ENCODE data around the gene BRCA1.
"Not testable (repeated sequence)": the region's sequence is repeated elsewhere in the genome, so short reads cannot be mapped to it uniquely, and the experiment has no call there.

BRCA1 gene

DNA sequence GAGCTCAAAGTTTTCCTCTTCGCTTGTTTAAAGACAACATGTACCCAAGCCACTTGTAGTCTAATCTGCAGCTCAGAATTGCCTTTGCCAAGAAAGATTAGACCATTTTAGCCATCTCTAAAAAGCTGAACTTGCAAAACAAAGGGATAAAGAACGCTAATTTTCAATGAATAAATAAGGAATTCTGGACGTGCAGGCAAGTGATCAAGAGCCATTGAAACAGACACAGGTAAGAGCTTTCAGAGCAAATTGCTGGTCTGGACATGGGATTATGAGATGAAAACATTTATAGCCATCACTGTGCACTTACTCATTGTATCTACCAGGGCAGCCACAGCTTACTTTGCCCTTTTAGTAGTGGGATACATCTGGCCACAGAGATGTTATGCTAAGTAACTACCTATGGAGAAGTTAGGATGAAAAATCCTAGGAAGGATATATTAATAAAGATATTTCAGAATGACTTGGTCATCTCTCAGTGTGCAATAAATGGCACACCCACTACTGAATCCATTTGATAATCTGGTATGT, 55.7 kb downstream of the BRCA1 start:
- no peak overlapping the region for H3K4me3 ChIP-seq (ENCODE audit: low read depth, low read length)
- TF ChIP-seq, protein P1, sequence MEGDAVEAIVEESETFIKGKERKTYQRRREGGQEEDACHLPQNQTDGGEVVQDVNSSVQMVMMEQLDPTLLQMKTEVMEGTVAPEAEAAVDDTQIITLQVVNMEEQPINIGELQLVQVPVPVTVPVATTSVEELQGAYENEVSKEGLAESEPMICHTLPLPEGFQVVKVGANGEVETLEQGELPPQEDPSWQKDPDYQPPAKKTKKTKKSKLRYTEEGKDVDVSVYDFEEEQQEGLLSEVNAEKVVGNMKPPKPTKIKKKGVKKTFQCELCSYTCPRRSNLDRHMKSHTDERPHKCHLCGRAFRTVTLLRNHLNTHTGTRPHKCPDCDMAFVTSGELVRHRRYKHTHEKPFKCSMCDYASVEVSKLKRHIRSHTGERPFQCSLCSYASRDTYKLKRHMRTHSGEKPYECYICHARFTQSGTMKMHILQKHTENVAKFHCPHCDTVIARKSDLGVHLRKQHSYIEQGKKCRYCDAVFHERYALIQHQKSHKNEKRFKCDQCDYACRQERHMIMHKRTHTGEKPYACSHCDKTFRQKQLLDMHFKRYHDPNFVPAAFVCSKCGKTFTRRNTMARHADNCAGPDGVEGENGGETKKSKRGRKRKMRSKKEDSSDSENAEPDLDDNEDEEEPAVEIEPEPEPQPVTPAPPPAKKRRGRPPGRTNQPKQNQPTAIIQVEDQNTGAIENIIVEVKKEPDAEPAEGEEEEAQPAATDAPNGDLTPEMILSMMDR (IDR thresholded peaks at IDR 0.05; ENCODE audit: borderline replicate concordance, insufficient read depth, low read depth, low read length) = no peak

DNA sequence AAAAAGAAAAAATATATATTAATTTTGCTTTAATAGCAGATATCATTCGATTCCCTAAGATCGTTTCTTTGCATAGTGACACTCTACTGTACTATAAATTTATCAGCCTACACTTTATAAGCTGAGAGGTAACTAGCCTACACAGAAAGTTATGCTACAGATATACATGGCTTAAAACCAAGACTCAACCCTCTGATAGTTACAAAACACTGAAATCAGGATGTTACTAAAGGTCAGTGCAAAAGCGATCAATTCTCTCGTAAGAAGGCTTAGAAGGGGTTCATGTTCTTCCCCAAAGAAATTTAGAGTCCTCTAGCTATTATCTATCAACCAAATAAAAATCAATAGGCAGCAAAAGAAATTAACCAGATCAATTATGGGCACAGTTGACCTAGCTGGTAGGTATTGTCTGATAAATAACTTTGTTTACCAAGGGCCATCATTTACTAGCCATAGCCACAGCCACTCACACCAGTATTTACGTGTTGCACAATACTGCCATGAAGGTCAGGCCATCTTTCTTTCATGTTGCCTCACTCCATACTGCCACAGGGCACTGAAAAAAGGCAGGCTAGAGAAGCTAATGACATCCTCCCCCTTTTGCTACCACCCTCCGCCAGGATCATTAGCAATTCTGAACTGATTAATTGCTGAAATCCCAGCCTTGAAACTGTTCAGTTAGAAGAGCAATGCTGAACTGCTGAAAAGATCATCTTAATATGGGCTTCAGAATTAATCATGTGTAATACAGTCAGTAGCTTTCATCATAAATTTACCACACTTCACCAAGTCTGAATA, 56.4 kb downstream of the BRCA1 start:
- no peak overlapping the region for H3K4me3 ChIP-seq (ENCODE audit: low read depth, low read length)
- TF ChIP-seq, protein P1 (IDR thresholded peaks at IDR 0.05; ENCODE audit: borderline replicate concordance, insufficient read depth, low read depth, low read length) = no peak

DNA sequence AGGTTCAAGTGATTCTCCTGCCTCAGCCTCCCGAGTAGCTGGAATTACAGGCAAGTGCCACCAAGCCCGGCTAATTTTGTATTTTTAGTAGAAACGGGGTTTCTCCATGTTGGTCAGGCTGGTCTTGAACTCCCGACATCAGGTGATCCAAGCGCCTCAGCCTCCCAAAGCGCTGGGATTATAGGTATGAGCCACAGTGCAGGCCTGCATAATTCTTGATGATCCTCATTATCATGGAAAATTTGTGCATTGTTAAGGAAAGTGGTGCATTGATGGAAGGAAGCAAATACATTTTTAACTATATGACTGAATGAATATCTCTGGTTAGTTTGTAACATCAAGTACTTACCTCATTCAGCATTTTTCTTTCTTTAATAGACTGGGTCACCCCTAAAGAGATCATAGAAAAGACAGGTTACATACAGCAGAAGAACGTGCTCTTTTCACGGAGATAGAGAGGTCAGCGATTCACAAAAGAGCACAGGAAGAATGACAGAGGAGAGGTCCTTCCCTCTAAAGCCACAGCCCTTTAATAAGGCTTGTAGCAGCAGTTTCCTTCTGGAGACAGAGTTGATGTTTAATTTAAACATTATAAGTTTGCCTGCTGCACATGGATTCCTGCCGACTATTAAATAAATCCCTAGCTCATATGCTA, 62.1 kb downstream of the BRCA1 start:
- TF ChIP-seq, protein P1 (IDR thresholded peaks at IDR 0.05; ENCODE audit: borderline replicate concordance, insufficient read depth, low read depth, low read length) = no peak
- H3K4me3 ChIP-seq (ENCODE audit: low read depth, low read length) = no peak overlapping the region

DNA sequence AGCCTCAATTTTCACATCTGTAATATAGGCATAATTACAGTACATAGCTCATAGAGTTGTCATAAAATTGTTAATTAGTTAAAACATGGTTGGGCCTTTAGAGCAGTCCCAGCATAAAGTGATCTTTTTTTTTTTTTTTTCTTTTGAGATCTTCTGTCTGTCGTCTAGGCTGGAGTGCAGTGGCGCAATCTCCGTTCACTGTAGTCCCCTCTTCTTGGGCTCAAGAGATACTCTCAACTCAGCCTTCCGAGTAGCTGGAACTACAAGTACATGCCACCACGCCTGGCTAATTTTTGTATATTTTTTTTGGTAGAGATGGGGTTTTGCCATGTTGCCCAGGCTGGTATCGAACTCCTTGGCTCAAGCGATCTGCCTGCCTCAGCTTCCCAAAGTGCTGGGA, 69.1 kb downstream of the BRCA1 start:
- no peak overlapping the region for H3K4me3 ChIP-seq (ENCODE audit: low read depth, low read length)
- TF ChIP-seq, protein P1 (IDR thresholded peaks at IDR 0.05; ENCODE audit: borderline replicate concordance, insufficient read depth, low read depth, low read length) = no peak

DNA sequence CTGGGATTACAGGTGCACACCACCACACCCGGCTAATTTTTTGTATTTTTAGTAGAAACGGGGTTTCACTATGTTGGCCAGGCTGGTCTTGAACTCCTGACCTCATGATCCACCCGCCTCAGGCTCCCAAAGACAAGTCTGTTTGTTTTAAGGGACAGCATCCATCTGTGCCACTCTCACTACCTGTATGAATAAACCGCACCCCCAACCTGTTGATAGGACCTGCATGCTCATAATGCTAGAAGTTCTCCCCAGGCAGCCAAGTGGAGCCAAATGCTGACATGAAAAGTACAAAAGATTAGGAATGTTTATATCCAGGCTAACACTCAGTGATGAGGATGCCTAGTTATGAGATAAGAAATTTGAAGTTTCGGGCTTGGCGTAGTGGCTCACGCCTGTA, 72.2 kb downstream of the BRCA1 start:
- not testable (repeated sequence) for H3K4me3 ChIP-seq (ENCODE audit: low read depth, low read length)

DNA sequence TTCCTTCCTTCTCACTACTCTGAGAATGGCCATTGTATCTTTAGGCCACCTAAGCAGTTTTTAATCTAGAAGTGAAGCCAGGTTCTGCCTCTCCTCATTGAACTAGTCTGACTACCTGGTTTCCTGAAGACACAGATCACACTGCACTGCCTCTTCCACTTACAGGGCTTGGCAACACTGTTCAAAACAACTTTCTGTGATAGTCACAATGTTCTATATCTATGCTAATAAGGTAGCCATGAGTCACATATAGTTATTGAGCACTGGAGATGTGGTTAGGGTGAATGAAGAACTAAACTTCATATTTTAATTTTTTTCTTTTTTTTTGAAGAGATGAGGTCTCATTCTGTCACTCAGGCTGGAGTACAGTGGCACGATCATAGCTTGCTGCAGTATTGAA, 73.2 kb downstream of the BRCA1 start:
- no peak overlapping the region for H3K4me3 ChIP-seq (ENCODE audit: low read depth, low read length)
- TF ChIP-seq, protein P1 (IDR thresholded peaks at IDR 0.05; ENCODE audit: borderline replicate concordance, insufficient read depth, low read depth, low read length) = no peak

DNA sequence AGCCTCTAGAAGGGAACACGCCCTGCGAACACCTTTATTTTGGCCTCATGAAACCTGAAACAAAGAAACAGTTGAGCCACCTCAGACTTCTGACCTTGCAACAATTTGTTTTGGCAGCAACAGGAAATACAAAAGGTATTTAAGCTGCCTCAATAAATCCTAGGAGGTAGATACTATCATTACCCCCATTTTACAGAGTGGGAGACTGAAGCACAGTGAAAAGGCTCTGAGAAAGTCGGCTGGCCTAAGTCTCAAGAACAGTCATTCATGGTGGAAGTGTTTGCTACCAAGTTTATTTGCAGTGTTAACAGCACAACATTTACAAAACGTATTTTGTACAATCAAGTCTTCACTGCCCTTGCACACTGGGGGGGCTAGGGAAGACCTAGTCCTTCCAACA, 81.1 kb downstream of the BRCA1 start:
- TF ChIP-seq, protein P1 (IDR thresholded peaks at IDR 0.05; ENCODE audit: borderline replicate concordance, insufficient read depth, low read depth, low read length) = no peak
- H3K4me3 ChIP-seq (ENCODE audit: low read depth, low read length) = no peak overlapping the region

Measured in GM12875 (cell line).